Measurements from ENCODE around the gene MIB1.

DNA sequence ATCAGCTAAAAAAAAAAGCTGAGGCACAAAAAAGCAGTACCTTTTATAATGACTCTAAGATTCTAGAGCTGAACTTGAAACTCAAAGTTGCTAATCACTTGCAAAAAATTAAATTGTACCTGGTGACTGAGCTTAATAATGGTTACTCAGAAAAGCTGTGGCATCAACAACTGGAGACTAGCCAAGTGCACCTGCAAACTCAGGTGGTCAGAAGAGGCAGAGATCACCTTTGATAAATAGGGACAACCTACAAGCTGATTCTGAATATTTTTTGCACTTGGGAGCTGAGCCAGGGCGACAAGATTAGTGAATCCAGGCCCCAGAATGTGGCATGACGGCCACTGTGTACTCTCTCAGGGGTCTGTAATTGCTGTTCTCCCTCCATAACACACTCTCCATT, 39.0 kb upstream of the MIB1 start:
- TF ChIP-seq CTCF (IDR thresholded peaks at IDR 0.05; ENCODE audit: low read depth, low read length, poor library complexity, severe bottlenecking) = no peak
- TF ChIP-seq EZH2phosphoT487 (IDR thresholded peaks at IDR 0.05; ENCODE audit: borderline replicate concordance, low read length) = no peak
